GM18498 (cell line): ENCODE measurements around the gene CABP7.

Source experiments
- ATAC-seq: cut with Tn5 transposase; IDR thresholded peaks from one replicate; pipeline ENCODE4 v1.9.1; 2021; ENCODE audit warnings: mild to moderate bottlenecking, moderate library complexity; ENCODE audit not compliant: unreplicated experiment

CABP7 gene

DNA sequence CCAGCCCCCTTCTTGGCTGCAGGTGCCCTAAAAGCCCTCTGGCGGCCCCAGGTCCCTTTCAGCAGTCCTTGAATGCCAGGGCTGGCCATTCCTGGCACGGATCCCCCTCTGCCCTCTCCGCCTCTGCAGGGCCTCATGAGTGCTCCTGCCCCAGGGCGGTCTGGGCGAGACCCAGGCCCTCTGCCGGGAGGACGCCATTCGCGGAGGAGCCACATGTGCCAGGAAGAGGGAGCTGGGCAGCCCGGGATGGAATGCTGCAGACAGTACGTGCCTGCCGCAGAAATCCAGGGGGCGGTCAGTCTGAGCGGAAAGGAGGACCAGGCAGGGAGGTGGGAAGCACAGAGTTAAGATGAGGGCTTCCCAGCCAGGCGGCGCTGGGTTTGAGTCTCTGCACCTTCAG, 2.8 kb downstream of the CABP7 start:
- ATAC-seq = no peak

GRCh38 chr22:29723766-29724165, 4.0 kb downstream of the CABP7 start:
- ATAC-seq = no peak

GRCh38 chr22:29724843-29725242, 5.0 kb downstream of the CABP7 start:
- no peak for ATAC-seq

- no peak for ATAC-seq
These were observed 6.3 kb downstream of the CABP7 start for GRCh38 chr22:29726106-29726505.

- ATAC-seq = no peak
These were observed 6.8 kb downstream of the CABP7 start for GRCh38 chr22:29726512-29727130.

DNA sequence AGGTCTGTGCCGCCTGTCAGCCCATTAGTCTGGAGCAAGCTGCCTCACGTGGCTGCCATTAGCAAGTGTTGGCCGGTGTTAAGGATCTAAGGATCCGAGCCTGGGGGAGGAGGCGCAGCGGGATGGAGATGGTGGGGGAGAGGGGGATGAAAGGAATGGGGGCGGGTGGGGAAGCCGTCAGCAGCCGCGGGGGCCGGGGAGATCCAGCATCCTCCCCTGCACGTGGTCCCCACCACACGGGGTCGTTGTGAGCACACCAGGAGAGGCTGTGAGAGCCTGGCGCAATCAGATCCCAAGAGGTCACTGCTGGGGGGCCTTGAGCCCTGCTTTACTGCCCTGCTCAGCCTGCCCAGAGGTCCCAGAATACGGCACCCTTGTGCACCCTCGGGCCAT, 7.3 kb downstream of the CABP7 start:
- ATAC-seq = no peak

- ATAC-seq = no peak
These were observed 9.4 kb downstream of the CABP7 start for GRCh38 chr22:29729161-29729560.

- ATAC-seq = no peak
These were observed 11.5 kb downstream of the CABP7 start for GRCh38 chr22:29731058-29731850.

DNA sequence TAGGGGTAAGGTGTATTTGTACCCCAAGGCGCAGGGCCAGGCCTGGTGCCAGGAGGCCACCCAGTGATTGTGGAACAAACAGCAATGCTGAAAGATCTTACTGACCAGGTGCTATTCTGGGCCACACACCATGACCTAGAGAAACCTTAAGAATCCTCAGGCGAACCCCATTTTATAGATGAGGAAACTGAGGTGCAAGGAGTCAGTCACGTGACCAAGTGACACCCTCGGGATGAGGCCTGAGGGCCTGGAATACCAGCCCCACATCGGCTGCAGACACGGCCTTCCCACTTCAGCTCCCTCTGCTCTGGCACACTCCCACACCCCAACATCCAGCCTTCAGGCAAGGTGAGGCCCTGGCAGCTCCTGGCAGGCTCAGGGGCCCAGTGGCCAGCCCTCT, 13.1 kb downstream of the CABP7 start:
- no peak for ATAC-seq

DNA sequence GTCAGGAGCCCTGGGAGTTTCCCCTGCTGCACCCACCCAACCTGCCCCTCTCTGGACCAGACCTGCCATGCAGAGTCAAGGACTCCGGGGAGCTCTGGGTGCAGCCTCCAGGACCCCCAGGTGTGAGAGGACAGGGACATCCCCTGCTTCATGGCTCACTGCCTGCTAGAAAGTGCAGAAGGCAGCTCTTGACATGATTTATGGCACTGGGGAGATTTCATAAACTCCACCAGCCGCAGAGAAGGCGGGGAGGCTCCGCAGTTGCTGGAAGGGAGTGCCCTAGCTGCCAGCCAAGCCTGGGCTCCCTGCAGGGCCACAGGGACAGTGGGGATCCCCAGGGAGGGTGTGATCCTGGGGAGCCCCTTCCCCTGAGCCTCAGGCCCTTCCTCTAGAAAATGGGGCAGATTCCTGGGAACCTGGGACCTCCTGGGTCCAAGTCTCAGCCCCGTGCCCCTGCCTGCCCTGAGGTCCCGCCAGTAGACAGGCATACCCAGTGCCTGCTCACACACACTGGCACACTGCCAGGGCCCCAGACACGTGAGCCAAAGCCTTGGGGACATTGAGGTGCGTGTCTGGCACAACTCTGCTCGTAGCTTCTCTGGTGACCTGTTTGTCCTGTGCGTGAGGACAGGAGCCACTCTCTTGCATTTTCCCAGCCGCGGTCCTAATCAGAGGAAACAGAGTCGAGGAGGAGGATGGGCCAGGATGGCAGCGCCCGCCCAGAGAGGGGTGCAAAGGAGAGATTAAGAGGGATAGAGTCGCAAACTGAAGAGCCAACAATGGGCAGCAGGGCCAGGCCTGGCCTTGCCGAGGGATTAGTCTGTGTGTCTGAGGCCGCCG, 13.8 kb downstream of the CABP7 start:
- no peak for ATAC-seq

GRCh38 chr22:29734406-29734805, 14.6 kb downstream of the CABP7 start:
- ATAC-seq = no peak

DNA sequence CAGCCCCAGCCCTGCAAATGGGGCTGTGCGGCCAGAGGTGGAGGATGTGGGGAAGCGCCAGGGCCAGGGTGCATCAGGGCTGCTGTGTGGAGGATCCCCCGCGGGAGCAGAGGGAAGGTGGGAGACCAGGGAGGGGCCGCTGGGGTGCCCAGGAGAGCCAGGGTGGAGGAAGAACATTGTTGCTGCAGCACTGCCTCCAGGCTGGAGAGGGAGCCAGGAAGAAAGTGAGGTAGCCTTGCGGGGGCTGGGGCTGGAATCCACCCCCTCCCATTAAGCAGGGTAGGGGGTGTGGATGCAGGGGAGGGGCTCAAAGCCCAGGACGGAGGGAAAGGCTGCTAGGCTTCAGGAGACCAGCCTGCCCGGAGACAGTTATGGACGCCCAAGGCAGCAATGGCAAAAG, 15.0 kb downstream of the CABP7 start:
- no peak for ATAC-seq

DNA sequence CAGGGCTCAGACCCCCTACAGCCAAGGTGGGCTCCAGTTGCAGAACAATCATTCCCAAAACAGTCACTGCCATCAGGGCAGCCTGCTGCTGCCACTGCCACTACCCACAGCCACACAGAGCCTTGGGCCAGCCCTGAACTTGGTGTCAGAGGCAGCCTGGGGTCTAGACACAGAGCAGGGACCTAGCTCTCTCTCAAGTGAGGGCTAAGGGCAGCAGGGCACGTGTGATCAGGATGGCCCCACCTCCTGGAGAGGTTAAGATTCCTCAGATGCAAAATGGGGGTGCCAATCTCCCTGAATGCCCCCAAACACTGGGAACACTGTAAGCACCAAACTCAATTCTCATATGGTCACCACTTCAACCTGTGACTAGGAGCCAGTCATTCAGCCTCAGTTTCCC, 15.6 kb downstream of the CABP7 start:
- ATAC-seq = no peak

- no peak for ATAC-seq
These were observed 17.7 kb downstream of the CABP7 start for GRCh38 chr22:29737251-29738117.

GRCh38 chr22:29738118-29738815, 18.5 kb downstream of the CABP7 start:
- no peak for ATAC-seq

- ATAC-seq = no peak
These were observed 19.6 kb downstream of the CABP7 start for GRCh38 chr22:29739346-29739875.

GRCh38 chr22:29740216-29740615, 20.4 kb downstream of the CABP7 start:
- ATAC-seq = no peak

GRCh38 chr22:29741926-29742325, 22.1 kb downstream of the CABP7 start:
- ATAC-seq = no peak

DNA sequence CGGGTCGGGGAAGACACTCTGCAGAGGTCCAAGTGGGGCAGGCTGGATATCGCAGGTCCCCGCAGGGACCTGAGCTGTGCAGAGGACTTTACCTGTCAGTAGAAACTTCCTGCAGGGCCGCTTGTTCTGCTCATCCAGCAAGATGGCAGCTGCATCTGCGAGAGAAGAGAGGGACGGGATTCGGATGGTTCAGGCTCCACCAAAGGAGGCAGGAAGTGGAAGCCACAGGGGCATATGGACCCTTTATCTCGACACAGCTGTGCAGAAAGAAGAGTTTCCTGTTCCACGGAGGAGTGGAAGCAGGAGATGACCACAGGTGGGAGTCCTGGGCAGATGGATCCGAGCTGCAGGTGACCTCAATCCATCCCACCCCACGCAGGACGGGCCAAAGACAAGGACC, 22.5 kb downstream of the CABP7 start:
- ATAC-seq = no peak

GRCh38 chr22:29744902-29745301, 25.1 kb downstream of the CABP7 start:
- ATAC-seq = no peak
